ENCODE results near the gene ST3GAL2.

ST3GAL2 gene

DNA sequence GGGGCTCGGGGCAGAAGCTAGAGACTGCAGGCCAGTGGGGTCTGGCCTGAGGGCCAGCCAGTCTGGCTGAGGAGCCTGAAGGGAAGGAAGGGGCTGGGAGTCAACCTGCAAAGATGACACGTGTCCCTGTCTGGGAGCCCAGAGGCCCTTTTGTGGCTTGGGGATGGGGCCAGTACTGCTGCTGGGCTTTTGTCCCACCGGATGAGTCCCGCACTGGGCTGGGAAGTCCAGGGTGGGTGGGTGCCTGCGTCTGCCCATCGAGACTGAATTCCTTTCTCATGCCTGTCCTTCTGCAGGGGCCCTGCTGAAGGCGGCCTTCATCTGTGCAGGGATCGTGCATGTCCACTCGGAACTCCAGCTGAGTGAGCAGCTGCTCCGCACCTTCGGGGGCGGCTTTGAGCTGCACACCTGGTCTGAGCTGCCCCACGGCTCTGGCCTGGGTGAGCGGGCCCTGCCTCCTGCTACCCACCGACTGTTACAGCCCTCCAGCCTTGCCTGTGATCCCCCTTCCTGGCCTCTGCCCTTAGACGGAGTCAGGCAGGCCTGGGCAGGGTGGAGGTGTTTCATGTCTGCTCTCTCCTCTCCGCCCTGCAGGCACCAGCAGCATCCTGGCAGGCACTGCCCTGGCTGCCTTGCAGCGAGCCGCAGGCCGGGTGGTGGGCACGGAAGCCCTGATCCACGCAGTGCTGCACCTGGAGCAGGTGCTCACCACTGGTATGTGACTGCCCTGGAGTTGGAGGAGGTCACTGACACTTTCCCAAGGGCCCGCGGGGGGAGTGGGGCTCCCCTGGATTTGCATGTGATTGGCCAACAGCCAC, 36.4 kb upstream of the ST3GAL2 start:
- Histone ChIP-seq H3K9ac (ENCODE audit: low read depth, low read length) (no peak overlapping the region), H3K27ac (ENCODE audit: low read length) (no peak overlapping the region), H3K36me3 (ENCODE audit: insufficient read depth, low read length) (peaks cover 39% of the 10 kb centered on the region), H2AFZ (ENCODE audit: low read depth, low read length) (no peak overlapping the region), H3K4me2 (ENCODE audit: insufficient read depth, low read length) (no peak overlapping the region), H3K27me3 (ENCODE audit: insufficient read depth, low read length, poor library complexity) (no peaks in the 10 kb centered on the region), H3K9me3 (ENCODE audit: insufficient read depth, low read length, severe bottlenecking) (no peaks in the 10 kb centered on the region), H3K79me2 (ENCODE audit: insufficient read depth, low read length) (no peaks in the 10 kb centered on the region), H3K4me1 (ENCODE audit: insufficient read depth, low read length) (no peaks in the 10 kb centered on the region), H3K4me3 (ENCODE audit: low read depth in 1 of 2, low read length in 2 of 2) (no peak overlapping the region), H4K20me1 (ENCODE audit: insufficient read depth, low read length) (no peaks in the 10 kb centered on the region; the same call in 1 of the 2 replicates)
- TF ChIP-seq, protein P1, sequence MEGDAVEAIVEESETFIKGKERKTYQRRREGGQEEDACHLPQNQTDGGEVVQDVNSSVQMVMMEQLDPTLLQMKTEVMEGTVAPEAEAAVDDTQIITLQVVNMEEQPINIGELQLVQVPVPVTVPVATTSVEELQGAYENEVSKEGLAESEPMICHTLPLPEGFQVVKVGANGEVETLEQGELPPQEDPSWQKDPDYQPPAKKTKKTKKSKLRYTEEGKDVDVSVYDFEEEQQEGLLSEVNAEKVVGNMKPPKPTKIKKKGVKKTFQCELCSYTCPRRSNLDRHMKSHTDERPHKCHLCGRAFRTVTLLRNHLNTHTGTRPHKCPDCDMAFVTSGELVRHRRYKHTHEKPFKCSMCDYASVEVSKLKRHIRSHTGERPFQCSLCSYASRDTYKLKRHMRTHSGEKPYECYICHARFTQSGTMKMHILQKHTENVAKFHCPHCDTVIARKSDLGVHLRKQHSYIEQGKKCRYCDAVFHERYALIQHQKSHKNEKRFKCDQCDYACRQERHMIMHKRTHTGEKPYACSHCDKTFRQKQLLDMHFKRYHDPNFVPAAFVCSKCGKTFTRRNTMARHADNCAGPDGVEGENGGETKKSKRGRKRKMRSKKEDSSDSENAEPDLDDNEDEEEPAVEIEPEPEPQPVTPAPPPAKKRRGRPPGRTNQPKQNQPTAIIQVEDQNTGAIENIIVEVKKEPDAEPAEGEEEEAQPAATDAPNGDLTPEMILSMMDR (IDR thresholded peaks at IDR 0.05; ENCODE audit: borderline replicate concordance, extremely low read depth, low read length, poor library complexity, severe bottlenecking), result no peak
- no peak for TF ChIP-seq EZH2 (IDR thresholded peaks at IDR 0.05; ENCODE audit: borderline replicate concordance, low read depth, low read length, severe bottlenecking)
- ATAC-seq (ENCODE audit: insufficient read depth, low read depth) (no peak), DNase-seq (no peak)

DNA sequence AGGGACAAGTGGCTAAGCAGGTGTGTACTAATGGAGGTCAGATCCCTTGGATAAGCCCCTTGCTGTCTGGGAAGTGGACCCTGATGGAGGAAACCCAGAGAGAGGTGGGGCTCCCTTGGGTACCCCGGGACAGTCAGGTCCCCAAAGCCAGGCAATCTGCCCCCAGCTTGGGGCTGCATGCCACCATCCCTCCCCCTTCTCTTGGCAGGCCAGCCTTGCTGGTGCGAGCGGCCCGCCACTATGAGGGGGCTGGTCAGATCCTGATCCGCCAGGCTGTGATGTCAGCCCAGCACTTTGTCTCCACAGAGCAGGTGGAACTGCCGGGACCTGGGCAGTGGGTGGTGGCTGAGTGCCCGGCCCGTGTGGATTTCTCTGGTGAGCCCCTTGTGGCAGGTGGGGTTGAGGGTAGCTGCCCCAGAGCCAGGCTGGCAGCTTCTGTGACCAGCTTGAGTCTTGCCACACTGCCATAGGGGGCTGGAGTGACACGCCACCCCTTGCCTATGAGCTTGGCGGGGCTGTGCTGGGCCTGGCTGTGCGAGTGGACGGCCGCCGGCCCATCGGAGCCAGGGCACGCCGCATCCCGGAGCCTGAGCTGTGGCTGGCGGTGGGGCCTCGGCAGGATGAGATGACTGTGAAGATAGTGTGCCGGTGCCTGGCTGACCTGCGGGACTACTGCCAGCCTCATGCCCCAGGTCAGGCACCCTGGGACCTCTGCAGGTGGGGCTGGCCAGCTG, 35.6 kb upstream of the ST3GAL2 start:
- no peaks in the 10 kb centered on the region for H3K79me2 ChIP-seq (ENCODE audit: insufficient read depth, low read length)
- no peaks in the 10 kb centered on the region for H3K27me3 ChIP-seq (ENCODE audit: insufficient read depth, low read length, poor library complexity)
- H3K4me2 ChIP-seq (ENCODE audit: insufficient read depth, low read length), result no peak overlapping the region
- H4K20me1 ChIP-seq (ENCODE audit: insufficient read depth, low read length), result no peaks in the 10 kb centered on the region
- H3K27ac ChIP-seq (ENCODE audit: low read length), result no peak overlapping the region
- no peaks in the 10 kb centered on the region for H3K9me3 ChIP-seq (ENCODE audit: insufficient read depth, low read length, severe bottlenecking)
- H3K36me3 ChIP-seq (ENCODE audit: insufficient read depth, low read length), result peaks cover 32% of the 10 kb centered on the region
- no peak overlapping the region for H3K4me3 ChIP-seq (ENCODE audit: low read depth in 1 of 2, low read length in 2 of 2)
- DNase-seq (no peak), ATAC-seq (ENCODE audit: insufficient read depth, low read depth) (no peak)
- no peaks in the 10 kb centered on the region for H3K4me1 ChIP-seq (ENCODE audit: insufficient read depth, low read length)
- H2AFZ ChIP-seq (ENCODE audit: low read depth, low read length), result no peak overlapping the region
- TF ChIP-seq EZH2 (IDR thresholded peaks at IDR 0.05; ENCODE audit: borderline replicate concordance, low read depth, low read length, severe bottlenecking), result no peak
- TF ChIP-seq, protein P1 (IDR thresholded peaks at IDR 0.05; ENCODE audit: borderline replicate concordance, extremely low read depth, low read length, poor library complexity, severe bottlenecking), result no peak
- no peak overlapping the region for H3K9ac ChIP-seq (ENCODE audit: low read depth, low read length)

DNA sequence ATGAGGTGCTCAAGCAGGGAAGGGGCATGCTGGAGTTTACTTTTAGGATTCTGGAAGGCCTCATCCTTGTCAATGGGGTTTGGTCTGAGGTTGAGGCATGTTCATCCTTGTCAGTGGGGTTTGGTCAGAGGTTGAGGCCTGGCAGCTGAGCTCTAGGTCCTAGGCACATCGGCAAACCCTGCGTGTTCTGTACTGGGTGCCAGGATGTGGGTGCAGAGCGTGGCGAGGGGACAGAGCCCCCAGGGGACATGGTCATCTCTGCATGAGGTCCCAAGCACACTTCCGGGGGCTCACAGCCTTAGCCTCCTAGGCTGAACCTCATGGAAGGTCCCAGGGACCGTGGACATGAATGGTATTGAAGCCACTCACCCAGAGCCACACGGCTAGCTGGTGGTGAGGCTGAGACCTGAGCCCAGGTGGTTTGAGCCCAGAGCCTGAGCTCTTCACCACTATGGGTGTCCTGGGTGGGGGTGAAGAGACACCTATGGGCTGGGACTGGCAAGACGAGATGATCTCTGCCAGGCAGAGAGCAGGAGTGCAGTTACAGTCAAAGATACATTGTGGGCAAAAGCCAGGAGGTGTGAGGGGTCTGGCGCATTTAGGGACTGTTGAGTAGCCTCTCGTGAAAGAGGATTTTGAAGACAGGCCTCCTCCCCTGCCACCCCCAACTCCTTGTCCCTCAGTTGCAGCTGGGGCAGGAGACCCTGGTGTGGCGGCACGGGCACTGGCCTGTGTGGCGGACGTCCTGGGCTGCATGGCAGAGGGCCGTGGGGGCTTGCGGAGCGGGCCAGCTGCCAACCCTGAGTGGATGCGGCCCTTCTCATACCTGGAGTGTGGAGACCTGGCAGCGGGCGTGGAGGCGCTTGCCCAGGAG, 34.8 kb upstream of the ST3GAL2 start:
- Histone ChIP-seq H3K79me2 (ENCODE audit: insufficient read depth, low read length) (no peaks in the 10 kb centered on the region), H2AFZ (ENCODE audit: low read depth, low read length) (no peak overlapping the region), H3K36me3 (ENCODE audit: insufficient read depth, low read length) (peaks cover 24% of the 10 kb centered on the region), H3K9me3 (ENCODE audit: insufficient read depth, low read length, severe bottlenecking) (no peaks in the 10 kb centered on the region), H3K9ac (ENCODE audit: low read depth, low read length) (no peak overlapping the region), H3K4me2 (ENCODE audit: insufficient read depth, low read length) (no peak overlapping the region), H3K4me1 (ENCODE audit: insufficient read depth, low read length) (no peaks in the 10 kb centered on the region), H3K27me3 (ENCODE audit: insufficient read depth, low read length, poor library complexity) (no peaks in the 10 kb centered on the region), H3K27ac (ENCODE audit: low read length) (no peak overlapping the region), H4K20me1 (ENCODE audit: insufficient read depth, low read length) (no peaks in the 10 kb centered on the region), H3K4me3 (ENCODE audit: low read depth in 1 of 2, low read length in 2 of 2) (no peak overlapping the region)
- DNase-seq (no peak), ATAC-seq (ENCODE audit: insufficient read depth, low read depth) (no peak; the same call in 2 of the 3 replicates)
- TF ChIP-seq, protein P1 (IDR thresholded peaks at IDR 0.05; ENCODE audit: borderline replicate concordance, extremely low read depth, low read length, poor library complexity, severe bottlenecking), result peak; percentile 35
- no peak for TF ChIP-seq EZH2 (IDR thresholded peaks at IDR 0.05; ENCODE audit: borderline replicate concordance, low read depth, low read length, severe bottlenecking)

All from DND-41 (cell line).